ENCODE data around the gene COL26A1.

DNA sequence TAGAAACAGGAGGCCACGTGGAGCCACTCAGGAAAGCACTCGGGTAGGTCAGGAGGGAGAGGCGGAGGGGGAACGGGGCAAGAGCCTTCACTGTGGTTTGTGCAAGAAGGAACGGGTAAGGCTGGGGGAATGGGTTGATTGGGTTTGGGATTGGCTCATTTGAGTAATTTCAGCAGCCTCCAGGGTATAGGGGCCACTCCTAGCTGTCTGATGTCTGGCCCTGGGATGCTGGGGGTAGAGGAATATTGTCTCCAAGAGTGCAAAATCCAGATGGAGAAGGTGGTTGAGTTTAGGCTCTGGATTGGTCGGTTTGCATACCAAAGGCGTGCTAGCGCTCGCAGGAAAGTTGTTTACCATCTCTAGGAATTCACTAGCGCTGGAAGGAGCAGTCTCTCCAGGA, 219.2 kb downstream of the COL26A1 start:
- TF ChIP-seq, protein P1, sequence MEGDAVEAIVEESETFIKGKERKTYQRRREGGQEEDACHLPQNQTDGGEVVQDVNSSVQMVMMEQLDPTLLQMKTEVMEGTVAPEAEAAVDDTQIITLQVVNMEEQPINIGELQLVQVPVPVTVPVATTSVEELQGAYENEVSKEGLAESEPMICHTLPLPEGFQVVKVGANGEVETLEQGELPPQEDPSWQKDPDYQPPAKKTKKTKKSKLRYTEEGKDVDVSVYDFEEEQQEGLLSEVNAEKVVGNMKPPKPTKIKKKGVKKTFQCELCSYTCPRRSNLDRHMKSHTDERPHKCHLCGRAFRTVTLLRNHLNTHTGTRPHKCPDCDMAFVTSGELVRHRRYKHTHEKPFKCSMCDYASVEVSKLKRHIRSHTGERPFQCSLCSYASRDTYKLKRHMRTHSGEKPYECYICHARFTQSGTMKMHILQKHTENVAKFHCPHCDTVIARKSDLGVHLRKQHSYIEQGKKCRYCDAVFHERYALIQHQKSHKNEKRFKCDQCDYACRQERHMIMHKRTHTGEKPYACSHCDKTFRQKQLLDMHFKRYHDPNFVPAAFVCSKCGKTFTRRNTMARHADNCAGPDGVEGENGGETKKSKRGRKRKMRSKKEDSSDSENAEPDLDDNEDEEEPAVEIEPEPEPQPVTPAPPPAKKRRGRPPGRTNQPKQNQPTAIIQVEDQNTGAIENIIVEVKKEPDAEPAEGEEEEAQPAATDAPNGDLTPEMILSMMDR (conservative IDR thresholded peaks at IDR 0.05; ENCODE audit: low read length): no peak
- TF ChIP-seq EZH2phosphoT487 (IDR thresholded peaks at IDR 0.05; ENCODE audit: borderline replicate concordance, low read depth, low read length): no peak

Measured in OCI-LY7 (cell line).